Epithelial cell of alveolus of lung (primary cell): Measurements from ENCODE around the gene SPHKAP. TPM values are rescaled to one million over a fixed set of nuclear protein-coding genes. Genes with fewer than 3 reads are reported as not detected.

ENCODE experiments used
- total RNA-seq: library from RNA; depleted of rRNA; stranded (reverse); fragments of >200 nt; gene quantifications from 2 replicates; pipeline ENCODE4 v1.2.1, GENCODE V29; 2015

The SPHKAP gene
- total RNA-seq = 0.08 and 0.26 TPM in 2 replicates

GRCh38 chr2:228181098-228182019 is at the start of gene SPHKAP:
Gene SPHKAP, minus strand, starts transcription at chr2:228181687. Its CDS starts 89 bp downstream, at chr2:228181598.

